IMR-90 (cell line): ENCODE measurements around the gene GPR180. TPM values are rescaled to one million over a fixed set of nuclear protein-coding genes. Genes with fewer than 3 reads are reported as not detected.

Source experiments
- ATAC-seq: fragments of 200-7000 bp; cut with Tn5 transposase; 2 replicates; pipeline ENCODE4 v1.9.1; 2020; ENCODE audit warnings: low read depth, mild to moderate bottlenecking, moderate library complexity
- BruUV-seq: library from RNA; stranded (reverse); fragments of 400-500 nt; replicated peaks from 2 replicates; lab custom pipeline; 2021; lab: Mats Ljungman, UMichigan
- CTCF ChIA-PET: fragments of 300-600 bp; formaldehyde crosslinking; extraction: SDS; loops from one replicate; lab custom pipeline; 2021; ENCODE audit warnings: antibody characterized with exemption; lab: Yijun Ruan, JAX
- POLR2A ChIA-PET: fragments of 300-600 bp; sonication (Branson Sonifier 250); formaldehyde crosslinking; loops from one replicate; lab custom pipeline; 2022; ENCODE audit warnings: antibody characterized with exemption; ENCODE audit not compliant: unreplicated experiment; lab: Charles Lee
- DNase-seq: peaks from one replicate; pipeline ENCODE4 v3.0.0; 2013
- H2AFZ ChIP-seq: replicated peaks from 2 replicates; pipeline ENCODE3; 2013; ENCODE audit warnings: low read length, mild to moderate bottlenecking; ENCODE audit not compliant: poor library complexity
- H2AK5ac ChIP-seq: 2 replicates; pipeline ENCODE4 v1.6.1; 2013; ENCODE audit warnings: low read depth, low read length, inconsistent platforms
- H2AK9ac ChIP-seq: replicated peaks from 2 replicates; pipeline ENCODE3; 2013; ENCODE audit warnings: mild to moderate bottlenecking, low read depth, low read length, moderate library complexity; ENCODE audit not compliant: poor library complexity
- H2BK120ac ChIP-seq: 2 replicates; pipeline ENCODE4 v1.6.1; 2013; ENCODE audit warnings: low read depth, low read length, inconsistent platforms
- H2BK15ac ChIP-seq: 3 replicates; pipeline ENCODE4 v1.6.1; 2013; ENCODE audit warnings: low read depth, low read length, inconsistent platforms
- H2BK20ac ChIP-seq: 2 replicates; pipeline ENCODE4 v1.6.1; 2013; ENCODE audit warnings: low read depth, mild to moderate bottlenecking, inconsistent platforms, low read length, moderate library complexity
- H2BK5ac ChIP-seq: 2 replicates; pipeline ENCODE4 v1.6.1; 2013; ENCODE audit warnings: mild to moderate bottlenecking, low read depth, low read length, inconsistent platforms; ENCODE audit not compliant: poor library complexity, severe bottlenecking
- H3K14ac ChIP-seq: replicated peaks from 2 replicates; pipeline ENCODE4 v1.6.1; 2013; ENCODE audit warnings: low read depth, low read length, inconsistent platforms
- H3K18ac ChIP-seq: 2 replicates; pipeline ENCODE4 v1.6.1; 2013; ENCODE audit warnings: low read depth, low read length, control low read depth
- H3K23ac ChIP-seq: 2 replicates; pipeline ENCODE4 v1.6.1; 2013; ENCODE audit warnings: low read depth, low read length, inconsistent platforms
- H3K27ac ChIP-seq: 2 replicates; pipeline ENCODE4 v1.5.1; 2013; ENCODE audit warnings: mild to moderate bottlenecking, control low read depth, low read length; ENCODE audit not compliant: insufficient read depth
- H3K27me3 ChIP-seq: 2 replicates; pipeline ENCODE4 v1.6.1; 2013; ENCODE audit warnings: low read length; ENCODE audit not compliant: control insufficient read depth, insufficient read depth
- H3K36me3 ChIP-seq: 2 replicates; pipeline ENCODE4 v1.6.1; 2013; ENCODE audit warnings: low read length, mixed read lengths; ENCODE audit not compliant: control insufficient read depth, insufficient read depth
- H3K4ac ChIP-seq: 2 replicates; pipeline ENCODE4 v1.6.1; 2013; ENCODE audit warnings: low read depth, low read length, inconsistent platforms
- H3K4me1 ChIP-seq: 2 replicates; pipeline ENCODE4 v1.6.1; 2013; ENCODE audit warnings: low read length, mixed read lengths; ENCODE audit not compliant: control insufficient read depth, insufficient read depth
- H3K4me2 ChIP-seq: 2 replicates; pipeline ENCODE4 v1.6.1; 2013; ENCODE audit warnings: low read depth, mild to moderate bottlenecking, control low read depth, low read length, moderate library complexity
- H3K4me3 ChIP-seq: 2 replicates; pipeline ENCODE4 v1.5.1; 2013; ENCODE audit warnings: low read depth, mild to moderate bottlenecking, control low read depth, low read length, moderate library complexity; ENCODE audit not compliant: insufficient read depth
- H3K56ac ChIP-seq: 2 replicates; pipeline ENCODE4 v1.6.1; 2013; ENCODE audit warnings: low read length, inconsistent platforms; ENCODE audit not compliant: insufficient read depth; ENCODE audit errors: extremely low read depth
- H3K79me1 ChIP-seq, 2 experiments: 2 replicates each; pipeline ENCODE4 v1.6.1; 2013; ENCODE audit warnings: low read length in 2 of 2, inconsistent platforms in 1 of 2, low read depth in 1 of 2
- H3K9ac ChIP-seq: 2 replicates; pipeline ENCODE4 v1.6.1; 2013; ENCODE audit warnings: low read depth, low read length, control low read depth
- H3K9me1 ChIP-seq: 2 replicates; pipeline ENCODE4 v1.6.1; 2013; ENCODE audit warnings: low read length, inconsistent platforms; ENCODE audit not compliant: insufficient read depth
- H3K9me3 ChIP-seq: 2 replicates; pipeline ENCODE4 v1.6.1; 2013; ENCODE audit warnings: low read length; ENCODE audit not compliant: control insufficient read depth, insufficient read depth
- H4K20me1 ChIP-seq: 2 replicates; pipeline ENCODE4 v1.6.1; 2013; ENCODE audit warnings: low read length, inconsistent platforms; ENCODE audit not compliant: insufficient read depth
- H4K5ac ChIP-seq: 2 replicates; pipeline ENCODE4 v1.6.1; 2013; ENCODE audit warnings: mild to moderate bottlenecking, low read depth, low read length, control low read depth
- H4K8ac ChIP-seq, 2 experiments: 2 replicates each; pipeline ENCODE4 v1.6.1; 2013; ENCODE audit warnings: low read depth in 2 of 2, low read length in 2 of 2, control low read depth in 1 of 2, inconsistent platforms in 1 of 2
- H4K91ac ChIP-seq: 2 replicates; pipeline ENCODE4 v1.6.1; 2013; ENCODE audit warnings: low read depth, low read length, inconsistent platforms; ENCODE audit not compliant: insufficient read depth
- BHLHE40 ChIP-seq: fragments of 150-350 bp; IDR thresholded peaks from 2 replicates; pipeline ENCODE4 v1.6.1; 2016; ENCODE audit warnings: mild to moderate bottlenecking, low read depth, low read length
- CEBPB ChIP-seq: IDR thresholded peaks from 2 replicates; pipeline ENCODE4 v1.6.1; 2012; ENCODE audit warnings: low read depth, low read length, improper control_type of control experiment
- CHD1 ChIP-seq: IDR thresholded peaks from 2 replicates; pipeline ENCODE4 v1.6.1; 2012; ENCODE audit warnings: low read depth, low read length, improper control_type of control experiment
- CTCF ChIP-seq: conservative IDR thresholded peaks from 2 replicates; pipeline ENCODE4 v1.5.1; 2012; ENCODE audit warnings: mild to moderate bottlenecking, low read depth, low read length, improper control_type of control experiment
- ELK1 ChIP-seq: fragments of 150-350 bp; IDR thresholded peaks from 2 replicates; pipeline ENCODE4 v1.6.1; 2016; ENCODE audit warnings: low read depth, mild to moderate bottlenecking, low read length, moderate library complexity, borderline replicate concordance
- FOS ChIP-seq: fragments of 150-350 bp; IDR thresholded peaks from 2 replicates; pipeline ENCODE4 v1.6.1; 2016; ENCODE audit warnings: low read depth, low read length
- MAFK ChIP-seq: IDR thresholded peaks from 2 replicates; pipeline ENCODE4 v1.6.1; 2012; ENCODE audit warnings: low read depth, low read length, improper control_type of control experiment
- MAZ ChIP-seq: IDR thresholded peaks from 2 replicates; pipeline ENCODE4 v1.6.1; 2012; ENCODE audit warnings: low read depth, mild to moderate bottlenecking, low read length, improper control_type of control experiment, moderate library complexity, borderline replicate concordance
- MXI1 ChIP-seq: IDR thresholded peaks from 2 replicates; pipeline ENCODE4 v1.6.1; 2012; ENCODE audit warnings: low read depth, mild to moderate bottlenecking, low read length, moderate library complexity, borderline replicate concordance
- NFE2L2 ChIP-seq: fragments of 150-350 bp; IDR thresholded peaks from 2 replicates; pipeline ENCODE4 v1.6.1; 2016; ENCODE audit warnings: low read depth, mild to moderate bottlenecking, low read length
- POLR2A ChIP-seq: IDR thresholded peaks from 2 replicates; pipeline ENCODE4 v1.6.1; 2012; ENCODE audit warnings: mild to moderate bottlenecking, low read depth, low read length
- RAD21 ChIP-seq: IDR thresholded peaks from 2 replicates; pipeline ENCODE4 v1.6.1; 2012; ENCODE audit warnings: low read length, improper control_type of control experiment
- RCOR1 ChIP-seq: IDR thresholded peaks from 2 replicates; pipeline ENCODE4 v1.6.1; 2012; ENCODE audit warnings: mild to moderate bottlenecking, low read length, improper control_type of control experiment; ENCODE audit not compliant: insufficient replicate concordance
- RFX5 ChIP-seq: IDR thresholded peaks from 2 replicates; pipeline ENCODE4 v1.8.0; 2012; ENCODE audit warnings: low read depth, mild to moderate bottlenecking, low read length, moderate library complexity
- SMC3 ChIP-seq: fragments of 150-350 bp; IDR thresholded peaks from 2 replicates; pipeline ENCODE4 v1.6.1; 2016; ENCODE audit warnings: low read depth, mild to moderate bottlenecking, antibody characterized with exemption, low read length, moderate library complexity
- WGBS, 2 experiments: methylation state at CpG; one replicate each; pipeline versions ENCODE4 v1.1.5 to v1.1.7; 2013; ENCODE audit warnings: missing lambda C conversion rate in 2 of 2; ENCODE audit not compliant: insufficient read length in 1 of 2; ENCODE audit errors: extremely low coverage in 2 of 2; 5-methylcytosine and 5-hydroxymethylcytosine counted together
- dilution Hi-C: fragments of 300-500 bp; cut with HindIII; formaldehyde crosslinking; loops from one replicate; pipeline ENCODE4 v1.14.3; 2018; ENCODE audit warnings: low sequenced_read_pairs; ENCODE audit not compliant: unreplicated experiment
- in situ Hi-C: fragments of 300-500 bp; cut with MboI; formaldehyde crosslinking; loops from 3 replicates; pipeline ENCODE4 v1.14.3; 2019; ENCODE audit warnings: low sequenced_read_pairs, inconsistent platforms, mixed read lengths
- intact Hi-C: fragments of 100-400 bp; cut with micrococcal nuclease; formaldehyde crosslinking; loops from 2 replicates; pipeline ENCODE4 v1.10.0; 2022
- polyA plus RNA-seq, 3 experiments: library from polyadenylated mRNA; depleted of rRNA; stranded (reverse); fragments of >200 nt; gene quantifications; 2 replicates each; pipeline ENCODE4 v1.2.3, GENCODE V29; 2012; ENCODE audit warnings: low replicate concordance in 1 of 3
- total RNA-seq: library from RNA; depleted of rRNA; stranded (reverse); fragments of >200 nt; gene quantifications from 2 replicates; pipeline ENCODE4 v1.2.3, GENCODE V29; 2012
- TF ChIP-seq, protein P1 (sequence below): fragments of 150-350 bp; IDR thresholded peaks from 2 replicates; pipeline ENCODE4 v1.6.1; 2017; ENCODE audit warnings: mild to moderate bottlenecking, antibody characterized with exemption, low read length, low read depth

GPR180 gene
- total and polyA plus RNA-seq, 2 of the 4 experiments (the other 2 are of a cell fraction): 2.8 to 10.8 TPM

- Histone ChIP-seq H4K5ac (no peak overlapping the region), H3K36me3 (peaks cover 11% of the 10 kb centered on the region), H3K4me1 (peaks cover 3% of the 10 kb centered on the region), H3K23ac (no peak overlapping the region), H3K4me3 (no peak overlapping the region), H2BK20ac (no peak overlapping the region), H3K27ac (no peak overlapping the region), H2BK15ac (no peak overlapping the region), H2AK9ac (no peak overlapping the region), H3K14ac (no peak overlapping the region), H2BK5ac (no peak overlapping the region), H3K9me3 (no peaks in the 10 kb centered on the region), H3K9ac (no peak overlapping the region), H4K20me1 (peaks cover 6% of the 10 kb centered on the region; the same call in 1 of the 2 replicates), H4K91ac (no peak overlapping the region), H3K4me2 (no peak overlapping the region), H2BK120ac (no peak overlapping the region), H3K79me1 (peaks cover 18 to 46% of the 10 kb centered on the region in 2 experiments), H2AFZ (no peak overlapping the region), H3K4ac (no peak overlapping the region), H3K56ac (no peak overlapping the region), H3K27me3 (no peaks in the 10 kb centered on the region), H3K18ac (no peak overlapping the region), H3K9me1 (peaks cover 2% of the 10 kb centered on the region; the same call in 1 of the 2 replicates), H2AK5ac (no peak overlapping the region), H4K8ac (no peak overlapping the region)
- ChIA-PET POLR2A (no interaction called here), CTCF (no interaction called here)
- TF ChIP-seq RAD21 (no peak), CEBPB (no peak), FOS (no peak), RFX5 (no peak), SMC3 (no peak), ELK1 (no peak), MAFK (no peak), NFE2L2 (no peak), MXI1 (no peak), BHLHE40 (no peak), RCOR1 (no peak), POLR2A (no peak), CHD1 (no peak), CTCF (no peak), MAZ (no peak)
- TF ChIP-seq, protein P1, sequence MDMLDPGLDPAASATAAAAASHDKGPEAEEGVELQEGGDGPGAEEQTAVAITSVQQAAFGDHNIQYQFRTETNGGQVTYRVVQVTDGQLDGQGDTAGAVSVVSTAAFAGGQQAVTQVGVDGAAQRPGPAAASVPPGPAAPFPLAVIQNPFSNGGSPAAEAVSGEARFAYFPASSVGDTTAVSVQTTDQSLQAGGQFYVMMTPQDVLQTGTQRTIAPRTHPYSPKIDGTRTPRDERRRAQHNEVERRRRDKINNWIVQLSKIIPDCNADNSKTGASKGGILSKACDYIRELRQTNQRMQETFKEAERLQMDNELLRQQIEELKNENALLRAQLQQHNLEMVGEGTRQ: no peak
- BruUV-seq: no TSS peak
- intact Hi-C loops: loop anchor here (10.0 kb wide), 1 partner anchor 1772 kb away; no protein-coding TSS in a partner anchor
- dilution Hi-C loops: no loop called here
- in situ Hi-C loops: loop anchor here (25.0 kb wide), 1 partner anchor 1370 kb away; the partner anchor contains the start of gene GPC6
- ATAC-seq: no peak
- 90% methylated on average over 4 of the region's 4 CpGs; no CpG with 5 or more reads in 1 of the 2 experiments for WGBS, 2 experiments
- DNase-seq: no peak
Observed at GRCh38 chr13:94607056-94607455, 5.4 kb downstream of the GPR180 start.
